HepG2 (cell line): Measurements from ENCODE around the gene NEU4. TPM values are rescaled to one million over a fixed set of nuclear protein-coding genes. Genes with fewer than 3 reads are reported as not detected.

Source experiments
- CREM ChIP-seq, 2 experiments: sonication (generic) in 1 of 2; formaldehyde crosslinking in 1 of 2; IDR thresholded peaks; 2 replicates each; pipeline versions ENCODE4 v1.4.0 to v1.6.1; 2016 to 2020; ENCODE audit warnings: antibody characterized with exemption in 1 of 2, mild to moderate bottlenecking in 1 of 2, missing genetic modification reagents in 1 of 2
- JUNB ChIP-seq: sonication (generic); formaldehyde crosslinking; IDR thresholded peaks from 2 replicates; pipeline ENCODE4 v1.8.0; 2022; ENCODE audit warnings: missing genetic modification reagents, mild to moderate bottlenecking, borderline replicate concordance
- KAT8 ChIP-seq: IDR thresholded peaks from 2 replicates; pipeline ENCODE4 v1.6.1; 2016; ENCODE audit warnings: missing genetic modification reagents, missing compliant biosample characterization
- MEIS2 ChIP-seq: sonication (generic); formaldehyde crosslinking; IDR thresholded peaks from 2 replicates; pipeline ENCODE4 v1.9.0; 2021; ENCODE audit warnings: mild to moderate bottlenecking, missing genetic modification reagents
- MLLT10 ChIP-seq: sonication (generic); formaldehyde crosslinking; IDR thresholded peaks from 2 replicates; pipeline ENCODE4 v1.4.0; 2020; ENCODE audit warnings: missing genetic modification reagents
- MTA1 ChIP-seq: sonication (generic); formaldehyde crosslinking; IDR thresholded peaks from 2 replicates; pipeline ENCODE4 v1.4.0; 2020; ENCODE audit warnings: missing genetic modification reagents, mild to moderate bottlenecking, borderline replicate concordance
- PHB2 ChIP-seq: fragments of 450-650 bp; IDR thresholded peaks from 2 replicates; pipeline ENCODE4 v1.6.1; 2018; ENCODE audit not compliant: partially characterized antibody
- TSC22D2 ChIP-seq: sonication (generic); formaldehyde crosslinking; IDR thresholded peaks from 2 replicates; pipeline ENCODE4 v1.5.1; 2020; ENCODE audit warnings: missing genetic modification reagents, mild to moderate bottlenecking, borderline replicate concordance
- ZEB1 ChIP-seq: IDR thresholded peaks from 2 replicates; pipeline ENCODE4 v1.6.1; 2012; ENCODE audit warnings: mild to moderate bottlenecking, low read depth, inconsistent platforms; ENCODE audit not compliant: insufficient replicate concordance
- ZMAT3 ChIP-seq: sonication (generic); formaldehyde crosslinking; conservative IDR thresholded peaks from 2 replicates; pipeline ENCODE4 v1.7.0; 2021; ENCODE audit warnings: missing genetic modification reagents
- ZNF362 ChIP-seq: sonication (generic); formaldehyde crosslinking; IDR thresholded peaks from 2 replicates; pipeline ENCODE4 v1.4.0; 2020; ENCODE audit warnings: missing genetic modification reagents, mild to moderate bottlenecking, borderline replicate concordance
- ZNF616 ChIP-seq: sonication (generic); formaldehyde crosslinking; IDR thresholded peaks from 2 replicates; pipeline ENCODE4 v1.5.0; 2020; ENCODE audit warnings: low read depth, mild to moderate bottlenecking, missing genetic modification reagents
- ZNF670 ChIP-seq: sonication (generic); formaldehyde crosslinking; IDR thresholded peaks from 2 replicates; pipeline ENCODE4 v1.8.0; 2022; ENCODE audit warnings: mild to moderate bottlenecking, missing genetic modification reagents, borderline replicate concordance
- ZNF790 ChIP-seq: sonication (generic); formaldehyde crosslinking; IDR thresholded peaks from 2 replicates; pipeline ENCODE4 v1.8.0; 2022; ENCODE audit warnings: missing genetic modification reagents, mild to moderate bottlenecking, borderline replicate concordance
- polyA plus RNA-seq, 8 experiments: library from polyadenylated mRNA; depleted of rRNA in 3 of 8; stranded (reverse) in 7 of 8; unstranded in 1 of 8; fragments of >200 nt; fragmentation: Illumina TruSeq in 4 of 8; extraction: Trizol in 4 of 8; gene quantifications; 2 replicates each; pipeline versions ENCODE4 v1.2.1 to v1.2.3, GENCODE V29; 2011 to 2016; ENCODE audit warnings: low read depth in 4 of 8, missing spikeins in 1 of 8, mixed read lengths in 1 of 8; ENCODE audit not compliant: insufficient read depth in 1 of 8
- total RNA-seq, 5 experiments: library from RNA; depleted of rRNA; stranded (reverse); fragments of >200 nt; fragmentation: Illumina TruSeq; extraction: Trizol; gene quantifications; 2 replicates each; pipeline ENCODE4 v1.2.3, GENCODE V29; 2016; ENCODE audit warnings: low read depth in 1 of 5
- TF ChIP-seq, protein P1 (sequence below): sonication (generic); formaldehyde crosslinking; IDR thresholded peaks from 2 replicates; pipeline ENCODE4 v1.5.0; 2020; ENCODE audit warnings: mild to moderate bottlenecking, missing genetic modification reagents
- TF ChIP-seq, protein P2 (sequence below): sonication (generic); formaldehyde crosslinking; IDR thresholded peaks from 2 replicates; pipeline ENCODE4 v1.5.1; 2020; ENCODE audit warnings: mild to moderate bottlenecking, missing genetic modification reagents, borderline replicate concordance
- TF ChIP-seq, protein P3 (sequence below): sonication (generic); formaldehyde crosslinking; IDR thresholded peaks from 2 replicates; pipeline ENCODE4 v1.4.0; 2020; ENCODE audit warnings: mild to moderate bottlenecking, missing genetic modification reagents

Gene NEU4
- total and polyA plus RNA-seq, 2 of the 13 experiments (the other 11 are each of a cell fraction or from before 2014, with no cell fraction given): 53.5 to 107 TPM

DNA sequence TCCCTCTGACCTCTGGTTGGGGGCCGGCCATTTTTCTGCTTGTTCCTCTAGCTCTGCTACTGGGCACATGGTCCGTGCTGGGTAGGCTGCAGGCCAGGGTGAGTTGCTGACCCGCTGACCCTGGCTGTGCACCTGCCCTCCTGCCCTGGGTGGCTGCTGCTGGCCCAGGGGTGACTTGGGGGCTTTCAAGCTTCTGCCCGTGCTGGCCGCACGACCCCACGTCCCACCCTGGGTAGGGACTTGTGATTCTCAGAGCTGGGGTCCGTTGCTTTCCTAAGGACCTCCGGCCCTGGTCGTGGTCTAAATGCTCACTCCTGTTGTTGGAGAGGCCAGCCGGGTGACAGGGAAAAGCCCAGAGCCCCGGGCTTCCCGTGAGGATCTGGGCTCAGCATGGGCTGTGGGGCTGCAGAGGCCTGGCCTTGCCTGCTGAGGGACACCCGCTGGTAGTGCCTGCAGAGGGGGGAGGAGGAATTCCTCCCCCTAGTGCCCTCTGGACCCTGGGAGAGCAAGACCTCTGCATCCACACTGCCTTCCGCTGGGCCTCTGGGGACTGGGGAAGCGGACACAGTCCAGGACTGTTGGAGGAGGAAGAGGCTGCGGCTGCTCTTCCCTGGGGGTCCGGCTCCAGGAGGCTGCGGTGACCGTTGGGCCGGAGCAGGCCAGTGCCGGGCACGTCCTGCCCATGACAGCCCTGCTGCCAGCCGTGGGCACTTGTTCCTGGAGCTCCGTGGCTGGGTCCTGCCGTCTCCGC is 38.6 kb upstream of the NEU4 start (continued):
- TF ChIP-seq, protein P1, sequence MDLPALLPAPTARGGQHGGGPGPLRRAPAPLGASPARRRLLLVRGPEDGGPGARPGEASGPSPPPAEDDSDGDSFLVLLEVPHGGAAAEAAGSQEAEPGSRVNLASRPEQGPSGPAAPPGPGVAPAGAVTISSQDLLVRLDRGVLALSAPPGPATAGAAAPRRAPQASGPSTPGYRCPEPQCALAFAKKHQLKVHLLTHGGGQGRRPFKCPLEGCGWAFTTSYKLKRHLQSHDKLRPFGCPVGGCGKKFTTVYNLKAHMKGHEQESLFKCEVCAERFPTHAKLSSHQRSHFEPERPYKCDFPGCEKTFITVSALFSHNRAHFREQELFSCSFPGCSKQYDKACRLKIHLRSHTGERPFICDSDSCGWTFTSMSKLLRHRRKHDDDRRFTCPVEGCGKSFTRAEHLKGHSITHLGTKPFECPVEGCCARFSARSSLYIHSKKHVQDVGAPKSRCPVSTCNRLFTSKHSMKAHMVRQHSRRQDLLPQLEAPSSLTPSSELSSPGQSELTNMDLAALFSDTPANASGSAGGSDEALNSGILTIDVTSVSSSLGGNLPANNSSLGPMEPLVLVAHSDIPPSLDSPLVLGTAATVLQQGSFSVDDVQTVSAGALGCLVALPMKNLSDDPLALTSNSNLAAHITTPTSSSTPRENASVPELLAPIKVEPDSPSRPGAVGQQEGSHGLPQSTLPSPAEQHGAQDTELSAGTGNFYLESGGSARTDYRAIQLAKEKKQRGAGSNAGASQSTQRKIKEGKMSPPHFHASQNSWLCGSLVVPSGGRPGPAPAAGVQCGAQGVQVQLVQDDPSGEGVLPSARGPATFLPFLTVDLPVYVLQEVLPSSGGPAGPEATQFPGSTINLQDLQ (CRISPR knock-in tag): peak; percentile 63
- no peak for TF ChIP-seq PHB2
- no peak for TF ChIP-seq JUNB
- peak; percentile 79; the same call in 1 of the 2 replicates for TF ChIP-seq TSC22D2 (CRISPR knock-in tag)
- TF ChIP-seq ZEB1: peak; percentile 35
- TF ChIP-seq KAT8 (CRISPR knock-in tag): peak; percentile 92
- no peak; the same call in 1 of the 2 replicates for TF ChIP-seq ZNF670 (CRISPR knock-in tag)
- peak; percentile 58; the same call in 1 of the 2 replicates for TF ChIP-seq ZNF362 (CRISPR knock-in tag)
- TF ChIP-seq ZNF790: 0 out of 2 replicates have a peak, but pooled peaks have one; percentile 83
- TF ChIP-seq MTA1 (CRISPR knock-in tag): peak; percentile 77; the same call in 1 of the 2 replicates
- peak; percentile 73; the same call in 1 of the 2 replicates for TF ChIP-seq ZNF616
- TF ChIP-seq, protein P2, sequence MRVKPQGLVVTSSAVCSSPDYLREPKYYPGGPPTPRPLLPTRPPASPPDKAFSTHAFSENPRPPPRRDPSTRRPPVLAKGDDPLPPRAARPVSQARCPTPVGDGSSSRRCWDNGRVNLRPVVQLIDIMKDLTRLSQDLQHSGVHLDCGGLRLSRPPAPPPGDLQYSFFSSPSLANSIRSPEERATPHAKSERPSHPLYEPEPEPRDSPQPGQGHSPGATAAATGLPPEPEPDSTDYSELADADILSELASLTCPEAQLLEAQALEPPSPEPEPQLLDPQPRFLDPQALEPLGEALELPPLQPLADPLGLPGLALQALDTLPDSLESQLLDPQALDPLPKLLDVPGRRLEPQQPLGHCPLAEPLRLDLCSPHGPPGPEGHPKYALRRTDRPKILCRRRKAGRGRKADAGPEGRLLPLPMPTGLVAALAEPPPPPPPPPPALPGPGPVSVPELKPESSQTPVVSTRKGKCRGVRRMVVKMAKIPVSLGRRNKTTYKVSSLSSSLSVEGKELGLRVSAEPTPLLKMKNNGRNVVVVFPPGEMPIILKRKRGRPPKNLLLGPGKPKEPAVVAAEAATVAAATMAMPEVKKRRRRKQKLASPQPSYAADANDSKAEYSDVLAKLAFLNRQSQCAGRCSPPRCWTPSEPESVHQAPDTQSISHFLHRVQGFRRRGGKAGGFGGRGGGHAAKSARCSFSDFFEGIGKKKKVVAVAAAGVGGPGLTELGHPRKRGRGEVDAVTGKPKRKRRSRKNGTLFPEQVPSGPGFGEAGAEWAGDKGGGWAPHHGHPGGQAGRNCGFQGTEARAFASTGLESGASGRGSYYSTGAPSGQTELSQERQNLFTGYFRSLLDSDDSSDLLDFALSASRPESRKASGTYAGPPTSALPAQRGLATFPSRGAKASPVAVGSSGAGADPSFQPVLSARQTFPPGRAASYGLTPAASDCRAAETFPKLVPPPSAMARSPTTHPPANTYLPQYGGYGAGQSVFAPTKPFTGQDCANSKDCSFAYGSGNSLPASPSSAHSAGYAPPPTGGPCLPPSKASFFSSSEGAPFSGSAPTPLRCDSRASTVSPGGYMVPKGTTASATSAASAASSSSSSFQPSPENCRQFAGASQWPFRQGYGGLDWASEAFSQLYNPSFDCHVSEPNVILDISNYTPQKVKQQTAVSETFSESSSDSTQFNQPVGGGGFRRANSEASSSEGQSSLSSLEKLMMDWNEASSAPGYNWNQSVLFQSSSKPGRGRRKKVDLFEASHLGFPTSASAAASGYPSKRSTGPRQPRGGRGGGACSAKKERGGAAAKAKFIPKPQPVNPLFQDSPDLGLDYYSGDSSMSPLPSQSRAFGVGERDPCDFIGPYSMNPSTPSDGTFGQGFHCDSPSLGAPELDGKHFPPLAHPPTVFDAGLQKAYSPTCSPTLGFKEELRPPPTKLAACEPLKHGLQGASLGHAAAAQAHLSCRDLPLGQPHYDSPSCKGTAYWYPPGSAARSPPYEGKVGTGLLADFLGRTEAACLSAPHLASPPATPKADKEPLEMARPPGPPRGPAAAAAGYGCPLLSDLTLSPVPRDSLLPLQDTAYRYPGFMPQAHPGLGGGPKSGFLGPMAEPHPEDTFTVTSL: peak; percentile 76
- TF ChIP-seq MEIS2 (CRISPR knock-in tag): peak; percentile 88
- TF ChIP-seq CREM (IDR thresholded peaks at IDR 0.05): 0 out of 2 replicates have a peak, but pooled peaks have one; percentile 28
- TF ChIP-seq CREM (CRISPR knock-in tag; IDR thresholded peaks at IDR 0.05): no peak
- TF ChIP-seq, protein P3, sequence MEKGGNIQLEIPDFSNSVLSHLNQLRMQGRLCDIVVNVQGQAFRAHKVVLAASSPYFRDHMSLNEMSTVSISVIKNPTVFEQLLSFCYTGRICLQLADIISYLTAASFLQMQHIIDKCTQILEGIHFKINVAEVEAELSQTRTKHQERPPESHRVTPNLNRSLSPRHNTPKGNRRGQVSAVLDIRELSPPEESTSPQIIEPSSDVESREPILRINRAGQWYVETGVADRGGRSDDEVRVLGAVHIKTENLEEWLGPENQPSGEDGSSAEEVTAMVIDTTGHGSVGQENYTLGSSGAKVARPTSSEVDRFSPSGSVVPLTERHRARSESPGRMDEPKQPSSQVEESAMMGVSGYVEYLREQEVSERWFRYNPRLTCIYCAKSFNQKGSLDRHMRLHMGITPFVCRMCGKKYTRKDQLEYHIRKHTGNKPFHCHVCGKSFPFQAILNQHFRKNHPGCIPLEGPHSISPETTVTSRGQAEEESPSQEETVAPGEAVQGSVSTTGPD (CRISPR knock-in tag): peak; percentile 69; the same call in 1 of the 2 replicates
- no peak for TF ChIP-seq MLLT10 (CRISPR knock-in tag)
- peak; percentile 78; the same call in 1 of the 2 replicates for TF ChIP-seq ZMAT3
